GM12878 (cell line): ENCODE results near the gene ANKMY1. TPM values are rescaled to one million over a fixed set of nuclear protein-coding genes. Genes with fewer than 3 reads are reported as not detected.

Experiments
- ATAC-seq: fragments of 200-7000 bp; cut with Tn5 transposase; 3 replicates; pipeline ENCODE4 v1.9.1; 2020; ENCODE audit warnings: mild to moderate bottlenecking, moderate library complexity
- BruUV-seq: library from RNA; stranded (reverse); fragments of 400-500 nt; replicated peaks from 2 replicates; lab custom pipeline; 2021; lab: Mats Ljungman, UMichigan
- CTCF ChIA-PET: fragments of 300-600 bp; sonication (Branson Sonifier 250); formaldehyde crosslinking; extraction: SDS; loops from one replicate; lab custom pipeline; 2021; ENCODE audit warnings: inconsistent platforms; lab: Yijun Ruan, JAX
- POLR2A ChIA-PET: fragments of 350-600 bp; formaldehyde crosslinking; extraction: SDS; loops from one replicate; lab custom pipeline; 2021; ENCODE audit warnings: inconsistent platforms; lab: Charles Lee
- RAD21 ChIA-PET: fragments of 300-600 bp; sonication (Branson Sonifier 250); formaldehyde crosslinking; loops from one replicate; lab custom pipeline; 2023; ENCODE audit warnings: antibody characterized with exemption; ENCODE audit not compliant: unreplicated experiment; lab: Charles Lee
- SMC1A ChIA-PET: fragments of 300-600 bp; sonication (Branson Sonifier 250); formaldehyde crosslinking; loops from one replicate; lab custom pipeline; 2023; ENCODE audit not compliant: unreplicated experiment, uncharacterized antibody; lab: Charles Lee
- DNase-seq: peaks from one replicate; pipeline ENCODE4 v3.0.0-alpha.2; 2011; ENCODE audit warnings: low read depth, low spot score
- FAIRE-seq: peaks from 3 replicates; lab custom pipeline; 2011; peaks lifted over from hg19 to GRCh38; lab: Jason Lieb, UNC
- H2AFZ ChIP-seq: 2 replicates; pipeline ENCODE4 v1.6.0; 2011; ENCODE audit warnings: low read depth, low read length, control low read depth; ENCODE audit not compliant: control insufficient read depth
- H3K27ac ChIP-seq: 2 replicates; pipeline ENCODE4 v1.5.1; 2011; ENCODE audit warnings: control low read depth; ENCODE audit not compliant: control insufficient read depth, insufficient read depth
- H3K27me3 ChIP-seq, 2 experiments: replicated peaks in 1 of 2; 2 replicates each; pipeline versions ENCODE4 v1.6.0 to v1.6.1; 2011; ENCODE audit warnings: low read length in 1 of 2; ENCODE audit not compliant: control insufficient read depth in 2 of 2, insufficient read depth in 2 of 2
- H3K36me3 ChIP-seq, 2 experiments: 2 replicates each; pipeline ENCODE4 v1.5.1; 2011; ENCODE audit warnings: low read length in 1 of 2; ENCODE audit not compliant: control insufficient read depth in 2 of 2, insufficient read depth in 2 of 2
- H3K4me1 ChIP-seq: 2 replicates; pipeline ENCODE4 v1.6.1; 2011; ENCODE audit warnings: mild to moderate bottlenecking, low read length, moderate library complexity, mixed read lengths; ENCODE audit not compliant: control insufficient read depth, insufficient read depth
- H3K4me2 ChIP-seq: 2 replicates; pipeline ENCODE4 v1.6.0; 2011; ENCODE audit warnings: control low read depth; ENCODE audit not compliant: control insufficient read depth, insufficient read depth
- H3K4me3 ChIP-seq: fragments of 200-600 bp; sonication (generic); 2 replicates; pipeline ENCODE4 v1.5.1; 2016
- H3K79me2 ChIP-seq: 2 replicates; pipeline ENCODE4 v1.6.0; 2011; ENCODE audit warnings: low read length; ENCODE audit not compliant: control insufficient read depth, insufficient read depth
- H3K9ac ChIP-seq: 2 replicates; pipeline ENCODE4 v1.8.0; 2011; ENCODE audit warnings: low read length, control low read depth, mixed read lengths; ENCODE audit not compliant: control insufficient read depth, insufficient read depth
- H3K9me3 ChIP-seq: replicated peaks from 3 replicates; pipeline ENCODE4 v1.5.1; 2011; ENCODE audit warnings: mild to moderate bottlenecking, low read length; ENCODE audit not compliant: control insufficient read depth, insufficient read depth
- H4K20me1 ChIP-seq: 2 replicates; pipeline ENCODE4 v1.6.0; 2011; ENCODE audit not compliant: control insufficient read depth, insufficient read depth
- CBX3 ChIP-seq: fragments of 200-600 bp; sonication (generic); IDR thresholded peaks from 2 replicates; pipeline ENCODE4 v1.6.1; 2016; ENCODE audit warnings: low read depth, borderline replicate concordance
- EP300 ChIP-seq, 2 experiments: fragments of 150-350 bp in 1 of 2; IDR thresholded peaks; 2 replicates each; pipeline ENCODE4 v1.6.1; 2011 to 2012; ENCODE audit warnings: low read depth in 2 of 2, low read length in 2 of 2, borderline replicate concordance in 1 of 2, improper control_type of control experiment in 1 of 2, inconsistent platforms in 1 of 2; ENCODE audit not compliant: control insufficient read depth in 1 of 2
- MYB ChIP-seq: fragments of 150-350 bp; IDR thresholded peaks from 2 replicates; pipeline ENCODE4 v1.6.1; 2014; ENCODE audit warnings: mild to moderate bottlenecking, low read depth, low read length, borderline replicate concordance
- NR2C1 ChIP-seq: fragments of 450-650 bp; IDR thresholded peaks from 2 replicates; pipeline ENCODE4 v1.6.1; 2017; ENCODE audit warnings: antibody characterized with exemption, mild to moderate bottlenecking, moderate library complexity
- PAX8 ChIP-seq: fragments of 450-650 bp; IDR thresholded peaks from 2 replicates; pipeline ENCODE4 v1.6.1; 2017; ENCODE audit warnings: mild to moderate bottlenecking, moderate library complexity
- POLR2AphosphoS5 ChIP-seq: IDR thresholded peaks from 2 replicates; pipeline ENCODE4 v1.6.1; 2011; ENCODE audit warnings: mild to moderate bottlenecking, low read length, inconsistent platforms
- STAT3 ChIP-seq: IDR thresholded peaks from 2 replicates; pipeline ENCODE4 v1.6.1; 2011; ENCODE audit warnings: low read depth, low read length, improper control_type of control experiment
- SUPT20H ChIP-seq: IDR thresholded peaks from 2 replicates; pipeline ENCODE4 v1.6.1; 2011; ENCODE audit warnings: low read depth, mild to moderate bottlenecking, low read length, moderate library complexity, borderline replicate concordance; ENCODE audit not compliant: control insufficient read depth
- WRNIP1 ChIP-seq: IDR thresholded peaks from 2 replicates; pipeline ENCODE4 v1.6.1; 2011; ENCODE audit warnings: low read depth, low read length, improper control_type of control experiment, borderline replicate concordance
- ZZZ3 ChIP-seq: IDR thresholded peaks from 2 replicates; pipeline ENCODE4 v1.6.1; 2011; ENCODE audit warnings: low read depth; ENCODE audit not compliant: control insufficient read depth, insufficient read length
- WGBS: methylation state at CpG from one replicate; pipeline ENCODE4 v1.1.6; 2016; ENCODE audit warnings: low lambda C conversion rate; ENCODE audit not compliant: insufficient replicate concordance, insufficient coverage; ENCODE audit errors: missing lambda C conversion rate; 5-methylcytosine and 5-hydroxymethylcytosine counted together
- in situ Hi-C: fragments of 300-500 bp; cut with MboI; formaldehyde crosslinking; loops from 9 replicates; pipeline ENCODE4 v1.14.3; 2018; ENCODE audit warnings: mixed read lengths
- intact Hi-C: fragments of 100-400 bp; cut with micrococcal nuclease; formaldehyde crosslinking; loops from one replicate; pipeline ENCODE4 v1.14.2; 2022; ENCODE audit not compliant: unreplicated experiment
- polyA plus RNA-seq, 11 experiments: library from polyadenylated mRNA; depleted of rRNA in 4 of 11; unstranded in 6 of 11; stranded (reverse) in 5 of 11; fragments of >200 nt; fragmentation: Nextera tagmentation in 4 of 11; fragmentation: Illumina TruSeq in 1 of 11; extraction: Ambion mirVana in 4 of 11; extraction: Trizol in 1 of 11; gene quantifications; 1 replicate in 1 of 11; 2 replicates in 10 of 11; pipeline versions ENCODE4 v1.2.1 to v1.2.3, GENCODE V29; 2011 to 2016; ENCODE audit warnings: inconsistent platforms in 2 of 11, missing spikeins in 2 of 11, low read depth in 1 of 11
- total RNA-seq, 4 experiments: library from RNA; depleted of rRNA in 3 of 4; stranded (reverse); fragments of >200 nt in 3 of 4; fragmentation: Illumina TruSeq in 1 of 4; extraction: Trizol in 1 of 4; gene quantifications; 2 replicates each; pipeline versions ENCODE4 v1.2.1 to v1.2.3, GENCODE V29; 2013 to 2021
- TF ChIP-seq, protein P1 (sequence below): fragments of 150-350 bp; IDR thresholded peaks from 2 replicates; pipeline ENCODE4 v1.6.1; 2016; ENCODE audit warnings: low read depth, low read length
- TF ChIP-seq, protein P2 (sequence below): fragments of 450-650 bp; IDR thresholded peaks from 2 replicates; pipeline ENCODE4 v1.6.1; 2018; ENCODE audit warnings: mild to moderate bottlenecking, low read depth, moderate library complexity; ENCODE audit not compliant: partially characterized antibody
- TF ChIP-seq, protein P3 (sequence below): fragments of 450-650 bp; IDR thresholded peaks from 2 replicates; pipeline ENCODE4 v1.6.1; 2017; ENCODE audit warnings: mild to moderate bottlenecking, moderate library complexity

ANKMY1 gene
- total and polyA plus RNA-seq, 10 of the 15 experiments (the other 5 are each of a cell fraction or from before 2014, with no cell fraction given) = 1.1 to 15.3 (median 11.1) TPM

DNA sequence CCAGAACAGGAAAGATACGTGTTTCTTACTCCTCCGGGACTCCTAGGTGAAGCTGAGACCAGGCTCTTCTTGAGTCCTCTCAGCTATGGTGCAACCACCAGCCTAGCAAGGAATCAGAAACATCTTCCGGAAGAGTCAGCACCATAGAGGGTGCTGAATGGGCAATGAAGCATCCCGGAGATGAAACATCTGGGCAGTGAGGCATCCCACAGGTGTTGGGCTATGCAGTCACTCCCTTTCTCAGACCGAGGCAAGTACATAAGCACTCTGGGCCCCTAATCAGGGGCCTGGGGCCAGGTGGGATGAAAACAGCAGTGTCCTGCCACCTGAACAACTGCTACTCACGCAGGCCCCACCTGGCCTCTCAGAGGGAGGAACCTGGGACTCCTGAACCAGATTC lies 27.3 kb upstream of the ANKMY1 start:
- no peaks in the 10 kb centered on the region; the same call in 1 of the 2 replicates for H4K20me1 ChIP-seq
- TF ChIP-seq, protein P1, sequence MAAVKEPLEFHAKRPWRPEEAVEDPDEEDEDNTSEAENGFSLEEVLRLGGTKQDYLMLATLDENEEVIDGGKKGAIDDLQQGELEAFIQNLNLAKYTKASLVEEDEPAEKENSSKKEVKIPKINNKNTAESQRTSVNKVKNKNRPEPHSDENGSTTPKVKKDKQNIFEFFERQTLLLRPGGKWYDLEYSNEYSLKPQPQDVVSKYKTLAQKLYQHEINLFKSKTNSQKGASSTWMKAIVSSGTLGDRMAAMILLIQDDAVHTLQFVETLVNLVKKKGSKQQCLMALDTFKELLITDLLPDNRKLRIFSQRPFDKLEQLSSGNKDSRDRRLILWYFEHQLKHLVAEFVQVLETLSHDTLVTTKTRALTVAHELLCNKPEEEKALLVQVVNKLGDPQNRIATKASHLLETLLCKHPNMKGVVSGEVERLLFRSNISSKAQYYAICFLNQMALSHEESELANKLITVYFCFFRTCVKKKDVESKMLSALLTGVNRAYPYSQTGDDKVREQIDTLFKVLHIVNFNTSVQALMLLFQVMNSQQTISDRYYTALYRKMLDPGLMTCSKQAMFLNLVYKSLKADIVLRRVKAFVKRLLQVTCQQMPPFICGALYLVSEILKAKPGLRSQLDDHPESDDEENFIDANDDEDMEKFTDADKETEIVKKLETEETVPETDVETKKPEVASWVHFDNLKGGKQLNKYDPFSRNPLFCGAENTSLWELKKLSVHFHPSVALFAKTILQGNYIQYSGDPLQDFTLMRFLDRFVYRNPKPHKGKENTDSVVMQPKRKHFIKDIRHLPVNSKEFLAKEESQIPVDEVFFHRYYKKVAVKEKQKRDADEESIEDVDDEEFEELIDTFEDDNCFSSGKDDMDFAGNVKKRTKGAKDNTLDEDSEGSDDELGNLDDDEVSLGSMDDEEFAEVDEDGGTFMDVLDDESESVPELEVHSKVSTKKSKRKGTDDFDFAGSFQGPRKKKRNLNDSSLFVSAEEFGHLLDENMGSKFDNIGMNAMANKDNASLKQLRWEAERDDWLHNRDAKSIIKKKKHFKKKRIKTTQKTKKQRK = no peak
- no peak for TF ChIP-seq CBX3
- no peak for TF ChIP-seq ZZZ3
- no peak for TF ChIP-seq SUPT20H
- TF ChIP-seq WRNIP1 = no peak
- TF ChIP-seq NR2C1 = no peak
- TF ChIP-seq POLR2AphosphoS5 = peak; percentile 0
- no peak for TF ChIP-seq STAT3
- TF ChIP-seq, protein P2, sequence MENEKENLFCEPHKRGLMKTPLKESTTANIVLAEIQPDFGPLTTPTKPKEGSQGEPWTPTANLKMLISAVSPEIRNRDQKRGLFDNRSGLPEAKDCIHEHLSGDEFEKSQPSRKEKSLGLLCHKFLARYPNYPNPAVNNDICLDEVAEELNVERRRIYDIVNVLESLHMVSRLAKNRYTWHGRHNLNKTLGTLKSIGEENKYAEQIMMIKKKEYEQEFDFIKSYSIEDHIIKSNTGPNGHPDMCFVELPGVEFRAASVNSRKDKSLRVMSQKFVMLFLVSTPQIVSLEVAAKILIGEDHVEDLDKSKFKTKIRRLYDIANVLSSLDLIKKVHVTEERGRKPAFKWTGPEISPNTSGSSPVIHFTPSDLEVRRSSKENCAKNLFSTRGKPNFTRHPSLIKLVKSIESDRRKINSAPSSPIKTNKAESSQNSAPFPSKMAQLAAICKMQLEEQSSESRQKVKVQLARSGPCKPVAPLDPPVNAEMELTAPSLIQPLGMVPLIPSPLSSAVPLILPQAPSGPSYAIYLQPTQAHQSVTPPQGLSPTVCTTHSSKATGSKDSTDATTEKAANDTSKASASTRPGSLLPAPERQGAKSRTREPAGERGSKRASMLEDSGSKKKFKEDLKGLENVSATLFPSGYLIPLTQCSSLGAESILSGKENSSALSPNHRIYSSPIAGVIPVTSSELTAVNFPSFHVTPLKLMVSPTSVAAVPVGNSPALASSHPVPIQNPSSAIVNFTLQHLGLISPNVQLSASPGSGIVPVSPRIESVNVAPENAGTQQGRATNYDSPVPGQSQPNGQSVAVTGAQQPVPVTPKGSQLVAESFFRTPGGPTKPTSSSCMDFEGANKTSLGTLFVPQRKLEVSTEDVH = no peak
- TF ChIP-seq, protein P3, sequence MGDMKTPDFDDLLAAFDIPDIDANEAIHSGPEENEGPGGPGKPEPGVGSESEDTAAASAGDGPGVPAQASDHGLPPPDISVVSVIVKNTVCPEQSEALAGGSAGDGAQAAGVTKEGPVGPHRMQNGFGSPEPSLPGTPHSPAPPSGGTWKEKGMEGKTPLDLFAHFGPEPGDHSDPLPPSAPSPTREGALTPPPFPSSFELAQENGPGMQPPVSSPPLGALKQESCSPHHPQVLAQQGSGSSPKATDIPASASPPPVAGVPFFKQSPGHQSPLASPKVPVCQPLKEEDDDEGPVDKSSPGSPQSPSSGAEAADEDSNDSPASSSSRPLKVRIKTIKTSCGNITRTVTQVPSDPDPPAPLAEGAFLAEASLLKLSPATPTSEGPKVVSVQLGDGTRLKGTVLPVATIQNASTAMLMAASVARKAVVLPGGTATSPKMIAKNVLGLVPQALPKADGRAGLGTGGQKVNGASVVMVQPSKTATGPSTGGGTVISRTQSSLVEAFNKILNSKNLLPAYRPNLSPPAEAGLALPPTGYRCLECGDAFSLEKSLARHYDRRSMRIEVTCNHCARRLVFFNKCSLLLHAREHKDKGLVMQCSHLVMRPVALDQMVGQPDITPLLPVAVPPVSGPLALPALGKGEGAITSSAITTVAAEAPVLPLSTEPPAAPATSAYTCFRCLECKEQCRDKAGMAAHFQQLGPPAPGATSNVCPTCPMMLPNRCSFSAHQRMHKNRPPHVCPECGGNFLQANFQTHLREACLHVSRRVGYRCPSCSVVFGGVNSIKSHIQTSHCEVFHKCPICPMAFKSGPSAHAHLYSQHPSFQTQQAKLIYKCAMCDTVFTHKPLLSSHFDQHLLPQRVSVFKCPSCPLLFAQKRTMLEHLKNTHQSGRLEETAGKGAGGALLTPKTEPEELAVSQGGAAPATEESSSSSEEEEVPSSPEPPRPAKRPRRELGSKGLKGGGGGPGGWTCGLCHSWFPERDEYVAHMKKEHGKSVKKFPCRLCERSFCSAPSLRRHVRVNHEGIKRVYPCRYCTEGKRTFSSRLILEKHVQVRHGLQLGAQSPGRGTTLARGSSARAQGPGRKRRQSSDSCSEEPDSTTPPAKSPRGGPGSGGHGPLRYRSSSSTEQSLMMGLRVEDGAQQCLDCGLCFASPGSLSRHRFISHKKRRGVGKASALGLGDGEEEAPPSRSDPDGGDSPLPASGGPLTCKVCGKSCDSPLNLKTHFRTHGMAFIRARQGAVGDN = no peak
- TF ChIP-seq MYB = no peak
- no peak for TF ChIP-seq EP300 (IDR thresholded peaks at IDR 0.05; ENCODE audit: borderline replicate concordance in 1 of 2, control insufficient read depth in 1 of 2, low read depth in 2 of 2, low read length in 2 of 2)
- no peak for TF ChIP-seq PAX8

More for the DNA sequence above, 27.3 kb upstream of the ANKMY1 start:
- peak; percentile 57 for ATAC-seq
- peaks cover 0 to 1% of the 10 kb centered on the region in 2 experiments; a peak in 2 of 4 replicates for H3K36me3 ChIP-seq
- H3K4me1 ChIP-seq = peaks cover 42% of the 10 kb centered on the region
- WGBS = 3% methylated on average over 6 of the region's 6 CpGs
- peak overlapping the region; percentile 95 for H3K4me3 ChIP-seq
- peak; percentile 18 for FAIRE-seq
- intact Hi-C loops (no loop called here), in situ Hi-C loops (no loop called here)
- BruUV-seq = no TSS peak
- H2AFZ ChIP-seq = no peak overlapping the region
- H3K9ac ChIP-seq = peak overlapping the region; percentile 84
- ChIA-PET SMC1A (interaction anchor here (1.3 to 6.4 kb wide), 4 partner anchors 23 to 71 kb away, joined by 3 to 124 read pairs (median 18); partner anchors contain the start of genes ANKMY1 and DUSP28), RAD21 (interaction anchor here (1.0 to 10.9 kb wide), 3 partner anchors 23 to 70 kb away, joined by 3 to 206 read pairs (median 49); partner anchors contain the start of genes ANKMY1 and DUSP28), CTCF (interaction anchor here (1.4 to 11.9 kb wide), 5 partner anchors 12 to 71 kb away, joined by 3 to 196 read pairs (median 25); partner anchors contain the start of genes ANKMY1, DUSP28 and RNPEPL1), POLR2A (interaction anchor here (1.1 to 6.7 kb wide), 11 partner anchors 16 to 453 kb away, joined by 3 to 233 read pairs (median 5); partner anchors contain the start of genes DUSP28, GPR35 and RNPEPL1)
- peaks cover 50% of the 10 kb centered on the region for H3K79me2 ChIP-seq
- DNase-seq = peak; percentile 51
- H3K9me3 ChIP-seq = no peaks in the 10 kb centered on the region; the same call in 1 of the 3 replicates
- peak overlapping the region; percentile 92 for H3K27ac ChIP-seq
- no peaks in the 10 kb centered on the region for H3K27me3 ChIP-seq
- peak overlapping the region; percentile 73 for H3K4me2 ChIP-seq
